ENCODE data around the gene P4HA2.
A peak's percentile ranks its signal among the peaks of the same experiment; 100 is the strongest.
"Not testable (repeated sequence)": the region's sequence is repeated elsewhere in the genome, so short reads cannot be mapped to it uniquely, and the experiment has no call there.

The P4HA2 gene

GRCh38 chr5:132195727-132196126 is 31.9 kb downstream of the P4HA2 start:
- no peak for DNase-seq

- no peak for DNase-seq
These were observed 34.4 kb downstream of the P4HA2 start for GRCh38 chr5:132193165-132193694.

- DNase-seq: peak; percentile 75
These were observed 37.4 kb downstream of the P4HA2 start for GRCh38 chr5:132190161-132190817.

GRCh38 chr5:132184588-132184987 is 43.1 kb downstream of the P4HA2 start:
- DNase-seq: no peak

DNA sequence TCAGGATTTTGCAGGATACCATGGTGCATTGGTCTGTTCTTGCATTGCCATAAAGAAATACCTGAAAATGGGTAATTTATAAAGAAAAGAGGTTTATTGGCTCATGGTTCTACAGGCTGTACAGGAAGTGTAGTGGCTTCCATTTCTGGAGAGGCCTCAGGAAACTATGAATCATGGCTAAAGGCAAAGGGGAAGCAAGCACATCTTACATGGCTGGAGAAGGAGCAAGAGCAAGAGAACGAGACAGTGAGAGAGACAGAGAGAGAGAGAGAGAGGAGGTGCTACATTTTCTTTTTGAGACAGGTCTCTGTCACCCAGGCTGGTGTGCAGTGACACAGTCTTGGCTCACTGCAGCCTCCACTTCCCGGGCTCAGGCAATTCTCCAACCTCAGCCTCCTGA is 43.9 kb downstream of the P4HA2 start:
- DNase-seq: no peak

DNA sequence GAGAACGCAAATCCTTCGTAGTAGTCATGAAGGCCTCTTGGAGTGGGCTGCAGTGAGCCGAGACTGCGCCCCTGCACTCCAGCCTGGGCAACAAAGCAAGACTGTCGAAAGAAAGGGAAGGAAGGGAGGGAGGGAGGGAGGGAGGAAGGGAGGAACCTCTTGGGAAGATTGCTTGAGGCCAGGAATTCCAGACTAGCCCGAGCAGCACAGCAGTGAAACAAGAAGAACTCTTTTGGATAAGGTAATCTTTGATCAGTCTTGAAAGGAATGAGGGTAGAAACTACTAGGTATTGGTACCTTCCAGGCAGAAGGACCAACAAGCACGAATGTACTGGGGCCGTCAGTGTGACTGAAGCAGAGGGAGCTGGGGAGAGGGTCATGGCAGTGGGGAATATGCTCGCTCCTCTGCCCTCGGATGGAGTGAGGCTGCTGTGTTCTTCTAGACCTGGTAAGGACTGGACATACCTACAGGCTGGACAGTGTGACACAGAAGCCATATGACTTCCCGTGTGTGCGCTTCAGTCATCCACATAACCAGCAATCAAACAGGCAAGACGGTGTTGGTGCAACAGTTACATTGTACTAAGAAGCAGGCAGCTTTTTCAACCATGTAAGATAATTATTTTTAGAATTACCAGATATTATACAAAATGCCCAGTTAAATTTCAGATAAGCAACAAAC is 45.2 kb downstream of the P4HA2 start:
- DNase-seq: no peak

- DNase-seq: no peak
These were observed 46.5 kb downstream of the P4HA2 start for GRCh38 chr5:132181011-132181629.

- DNase-seq: no peak
These were observed 47.4 kb downstream of the P4HA2 start for GRCh38 chr5:132180134-132180745.

- DNase-seq: no peak
These were observed 48.2 kb downstream of the P4HA2 start for GRCh38 chr5:132179405-132179804.

DNA sequence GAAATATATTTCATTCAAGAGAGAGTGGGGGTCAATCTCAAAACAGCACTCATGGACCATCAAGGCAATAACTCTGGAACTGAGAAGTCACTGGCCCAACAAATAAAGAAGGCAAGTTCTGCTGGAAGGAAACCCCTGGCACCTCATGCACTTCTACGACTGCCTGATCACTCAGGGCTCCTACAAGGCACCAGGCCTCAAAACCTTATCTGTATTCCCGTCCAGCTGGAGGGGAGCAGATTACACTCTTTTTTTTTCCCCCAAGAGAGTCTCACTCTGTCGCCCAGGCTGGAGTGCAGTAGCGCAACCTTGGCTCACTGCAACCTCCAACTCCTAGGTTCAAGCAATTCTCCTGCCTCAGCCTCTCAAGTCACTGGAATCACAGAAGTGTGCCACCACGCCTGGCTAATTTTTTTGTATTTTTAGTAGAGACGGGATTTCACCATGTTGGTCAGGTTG is 49.9 kb downstream of the P4HA2 start:
- no peak for DNase-seq

DNA sequence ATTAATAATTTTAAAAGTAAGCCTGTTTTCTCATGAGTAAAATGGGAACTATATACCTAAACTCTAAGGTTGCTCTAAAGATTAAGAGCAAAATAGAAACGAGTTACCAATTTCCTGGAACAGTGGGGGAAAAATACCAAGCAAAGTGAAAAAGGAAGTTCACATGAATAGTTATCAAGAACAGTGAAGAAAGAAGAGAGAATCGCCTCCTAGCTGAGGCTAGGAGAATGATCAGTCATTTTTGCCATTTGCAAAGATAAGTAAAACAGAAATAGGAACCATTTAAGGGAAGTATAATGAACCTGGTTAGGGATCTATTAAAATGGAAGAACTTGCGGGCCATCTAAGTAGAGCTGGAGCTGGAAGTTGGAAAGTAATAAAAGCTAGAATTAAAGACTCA is 50.7 kb downstream of the P4HA2 start:
- DNase-seq: no peak

DNA sequence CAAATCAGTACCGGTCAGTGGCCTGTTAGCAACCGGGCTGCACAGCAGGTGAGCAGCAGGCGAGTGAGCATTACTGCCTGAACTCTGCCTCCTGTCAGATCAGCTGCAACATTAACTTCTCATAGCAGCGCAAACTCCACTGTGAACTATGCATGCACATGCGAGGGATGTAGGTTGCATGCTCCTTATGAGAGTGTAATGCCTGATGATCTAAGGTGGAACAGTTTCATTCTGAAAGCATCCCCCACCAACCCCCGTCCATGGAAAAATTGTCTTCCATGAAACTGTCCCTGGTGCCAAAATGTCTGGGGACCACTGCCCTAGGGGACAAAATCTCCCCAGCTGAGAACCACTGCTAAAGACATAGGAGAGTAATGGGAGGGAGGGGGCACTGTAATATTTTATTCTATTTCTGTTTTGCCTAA is 51.1 kb downstream of the P4HA2 start:
- no peak for DNase-seq

GRCh38 chr5:132162945-132163344 is 64.7 kb downstream of the P4HA2 start:
- no peak for DNase-seq

DNA sequence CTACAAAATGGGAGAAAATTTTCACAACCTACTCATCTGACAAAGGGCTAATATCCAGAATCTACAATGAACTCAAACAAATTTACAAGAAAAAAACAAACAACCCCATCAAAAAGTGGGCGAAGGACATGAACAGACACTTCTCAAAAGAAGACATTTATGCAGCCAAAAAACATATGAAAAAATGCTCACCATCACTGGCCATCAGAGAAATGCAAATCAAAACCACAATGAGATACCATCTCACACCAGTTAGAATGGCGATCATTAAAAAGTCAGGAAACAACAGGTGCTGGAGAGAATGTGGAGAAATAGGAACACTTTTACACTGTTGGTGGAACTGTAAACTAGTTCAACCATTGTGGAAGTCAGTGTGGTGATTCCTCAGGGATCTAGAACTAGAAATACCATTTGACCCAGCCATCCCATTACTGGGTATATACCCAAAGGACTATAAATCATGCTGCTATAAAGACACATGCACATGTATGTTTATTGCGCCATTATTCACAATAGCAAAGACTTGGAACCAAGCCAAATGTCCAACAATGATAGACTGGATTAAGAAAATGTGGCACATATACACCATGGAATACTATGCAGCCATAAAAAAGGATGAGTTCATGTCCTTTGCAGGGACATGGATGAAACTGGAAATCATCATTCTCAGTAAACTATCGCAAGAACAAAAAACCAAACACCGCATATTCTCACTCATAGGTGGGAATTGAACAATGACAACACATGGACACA is 65.9 kb downstream of the P4HA2 start:
- not testable (repeated sequence) for DNase-seq

DNA sequence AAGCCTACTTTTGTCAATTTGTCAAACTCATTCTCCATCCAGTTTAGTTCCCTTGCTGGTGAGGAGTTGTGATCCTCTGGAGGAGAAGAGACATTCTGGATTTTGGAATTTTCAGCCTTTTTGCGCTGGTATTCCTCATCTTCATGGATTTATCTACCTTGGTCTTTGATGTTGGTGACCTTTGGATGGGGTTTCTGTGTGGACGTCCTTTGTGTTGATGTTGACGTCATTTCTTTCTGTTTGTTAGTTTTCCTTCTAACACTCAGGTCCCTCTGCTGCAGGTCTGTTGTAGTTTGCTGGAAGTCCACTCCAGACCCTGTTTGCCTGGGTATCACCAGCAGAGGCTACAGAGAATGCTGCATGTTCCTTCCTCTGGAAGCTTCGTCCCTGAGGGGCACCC is 71.2 kb downstream of the P4HA2 start:
- no peak for DNase-seq

- DNase-seq: no peak
These were observed 77.1 kb downstream of the P4HA2 start for GRCh38 chr5:132150565-132150964.

DNA sequence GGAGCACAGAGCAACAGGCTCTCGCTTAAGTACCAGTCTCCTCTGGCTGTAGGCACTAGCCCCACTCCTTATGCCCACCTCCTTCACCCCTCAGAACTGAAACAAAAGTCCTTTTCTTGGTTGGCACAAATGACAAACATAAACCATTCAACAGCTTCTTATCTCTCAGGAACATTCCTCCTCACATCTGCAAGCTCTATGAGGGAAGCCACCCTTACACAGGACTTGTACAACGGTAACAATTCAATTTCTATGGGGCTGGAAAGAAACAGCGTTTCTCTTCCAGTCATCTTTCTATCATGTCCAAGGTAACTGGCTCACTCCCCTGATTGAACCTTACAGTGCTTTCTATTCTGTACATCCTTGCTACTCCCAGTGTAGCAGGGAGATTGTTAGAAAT is 80.0 kb downstream of the P4HA2 start:
- no peak for DNase-seq

DNA sequence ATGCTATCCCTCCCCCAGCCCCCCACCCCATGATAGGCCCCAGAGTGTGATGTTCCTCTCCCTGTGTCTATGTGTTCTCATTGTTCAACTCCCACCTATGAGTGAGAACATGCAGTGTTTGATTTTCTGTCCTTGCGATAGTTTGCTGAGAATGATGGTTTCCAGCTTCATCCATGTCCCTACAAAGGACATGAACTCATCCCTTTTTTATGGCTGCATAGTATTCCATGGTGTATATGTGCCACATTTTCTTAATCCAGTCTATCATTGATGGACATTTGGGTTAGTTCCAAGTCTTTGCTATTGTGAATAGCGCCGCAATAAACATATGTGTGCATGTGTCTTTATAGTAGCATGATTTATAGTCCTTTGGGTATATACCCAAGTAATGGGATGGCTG is 82.3 kb downstream of the P4HA2 start:
- DNase-seq: not testable (repeated sequence)

GRCh38 chr5:132143148-132143547 is 84.5 kb downstream of the P4HA2 start:
- DNase-seq: no peak

- DNase-seq: no peak
These were observed 85.2 kb downstream of the P4HA2 start for GRCh38 chr5:132142459-132142858.

All from NCI-H2029 treated with DMSO at 0.1 percent for 48 hours (cell line).